Activated CD8-positive, alpha-beta T cell treated with anti-CD3 and anti-CD28 coated beads for 36 hours (primary cell): Measurements from ENCODE around the gene CSNK2A1. TPM values are rescaled to one million over a fixed set of nuclear protein-coding genes. Genes with fewer than 3 reads are reported as not detected.

Source experiments
- ATAC-seq: fragments of 200-7000 bp; cut with Tn5 transposase; one replicate; pipeline ENCODE4 v1.10.0; 2021; ENCODE audit warnings: mild to moderate bottlenecking, moderate library complexity
- CTCF ChIA-PET: fragments of 350-600 bp; sonication (Branson Sonifier 250); formaldehyde crosslinking; loops from one replicate; lab custom pipeline; 2021; ENCODE audit warnings: antibody characterized with exemption; lab: Charles Lee
- POLR2A ChIA-PET: fragments of 350-600 bp; sonication (Branson Sonifier 250); formaldehyde crosslinking; loops from one replicate; lab custom pipeline; 2021; ENCODE audit warnings: antibody characterized with exemption; lab: Charles Lee
- DNase-seq: peaks from one replicate; pipeline ENCODE4 v3.0.0-alpha.2; 2020
- H3K27ac Mint-ChIP-seq: one replicate; pipeline ENCODE4 v1.8.0; 2021; ENCODE audit warnings: mild to moderate bottlenecking, mixed read lengths
- H3K27me3 Mint-ChIP-seq: one replicate; pipeline ENCODE4 v1.8.0; 2021; ENCODE audit warnings: mixed read lengths
- H3K36me3 Mint-ChIP-seq: one replicate; pipeline ENCODE4 v1.8.0; 2021; ENCODE audit warnings: low read depth, mixed read lengths
- H3K4me1 Mint-ChIP-seq: one replicate; pipeline ENCODE4 v1.8.0; 2021; ENCODE audit warnings: low read depth, mixed read lengths
- H3K4me3 Mint-ChIP-seq: one replicate; pipeline ENCODE4 v1.8.0; 2021; ENCODE audit warnings: mild to moderate bottlenecking, moderate library complexity, mixed read lengths
- H3K9me3 Mint-ChIP-seq: one replicate; pipeline ENCODE4 v1.8.0; 2021; ENCODE audit warnings: mixed read lengths
- intact Hi-C: fragments of 100-400 bp; cut with micrococcal nuclease; formaldehyde crosslinking; loops from one replicate; pipeline ENCODE4 v1.10.0; 2022
- total RNA-seq, 2 experiments: library from RNA; stranded (reverse); gene quantifications; one replicate each; pipeline ENCODE4 v1.2.3, GENCODE V29; 2021
- TF ChIP-seq, protein P1 (sequence below): fragments of 200-600 bp; IDR thresholded peaks from one replicate; pipeline ENCODE4 v1.8.0; 2022; ENCODE audit warnings: antibody characterized with exemption, mild to moderate bottlenecking

CSNK2A1 gene
- total RNA-seq, 2 experiments from 2014 or later: 169 to 174 TPM

DNA sequence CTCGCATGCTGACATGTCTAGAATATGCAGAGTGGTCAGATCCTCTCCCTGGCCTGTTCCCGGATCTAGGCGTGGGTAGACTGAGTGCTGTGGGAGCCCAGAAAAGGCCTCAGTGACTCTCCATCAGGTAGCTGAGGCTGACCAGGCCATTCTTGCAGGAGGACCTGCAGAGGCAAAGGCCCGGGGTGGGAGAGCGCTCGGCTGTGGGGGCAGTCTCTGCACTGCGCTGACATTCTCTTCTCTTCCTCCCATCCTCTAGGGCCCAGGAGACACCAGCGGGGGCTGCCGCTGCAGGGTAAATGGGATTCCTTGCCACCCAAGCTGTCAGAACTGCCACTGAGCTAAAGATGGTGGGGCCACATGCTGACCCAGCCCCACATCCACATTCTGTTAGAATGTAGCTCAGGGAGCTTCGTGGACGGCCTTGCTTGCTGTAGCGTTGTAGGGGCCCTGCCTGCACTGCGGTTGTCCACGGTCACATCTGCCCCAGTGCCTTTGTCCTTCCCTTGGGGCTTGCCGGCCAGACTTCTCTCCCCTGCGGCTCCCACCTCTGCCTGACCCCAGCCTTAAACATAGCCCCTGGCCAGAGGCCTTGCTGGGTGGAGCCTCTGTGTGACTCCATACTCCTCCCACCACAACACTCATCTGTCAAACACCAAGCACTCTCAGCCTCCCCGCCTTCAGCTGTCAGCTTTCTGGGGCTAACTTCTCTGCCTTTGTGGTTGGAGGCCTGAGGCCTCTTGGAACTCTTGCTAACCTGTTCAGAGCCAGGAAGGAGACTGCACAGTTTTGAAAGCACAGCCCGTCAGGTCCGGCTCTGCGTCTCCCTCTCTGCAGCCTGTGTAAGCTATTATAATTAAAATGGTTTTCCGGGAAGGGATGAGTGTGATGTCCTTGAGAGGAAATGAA, 113.2 kb downstream of the CSNK2A1 start:
- H3K27ac Mint-ChIP-seq: peak overlapping the region; percentile 42
- intact Hi-C loops: no loop called here
- peaks cover 62% of the 10 kb centered on the region for H3K4me1 Mint-ChIP-seq

DNA sequence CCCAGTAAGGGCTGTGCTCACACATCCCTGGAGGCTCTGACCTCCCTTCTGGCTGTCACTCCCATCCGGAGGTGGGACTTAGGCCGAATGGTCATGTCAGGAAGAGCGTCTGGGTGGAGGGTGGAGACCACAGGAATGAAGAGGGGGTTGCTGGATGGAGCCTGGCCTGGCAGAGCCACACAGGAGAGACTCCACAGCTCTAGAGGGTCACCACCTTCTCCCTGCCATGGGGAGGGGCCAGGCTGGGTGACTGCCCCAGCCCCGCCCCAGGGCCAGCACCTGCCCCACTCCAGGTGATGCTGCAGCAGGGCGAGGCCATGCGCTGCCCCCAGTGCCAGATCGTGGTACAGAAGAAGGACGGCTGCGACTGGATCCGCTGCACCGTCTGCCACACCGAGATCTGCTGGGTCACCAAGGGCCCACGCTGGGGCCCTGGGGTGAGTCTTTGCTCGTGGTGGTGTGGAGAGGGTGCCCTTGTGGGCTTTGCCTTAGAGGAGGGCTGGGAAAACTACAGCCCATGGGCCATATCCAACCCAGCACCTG, 114.9 kb downstream of the CSNK2A1 start:
- Mint-ChIP-seq H3K36me3 (peaks cover 67% of the 10 kb centered on the region), H3K4me3 (no peak overlapping the region), H3K4me1 (peaks cover 49% of the 10 kb centered on the region), H3K27ac (no peak overlapping the region), H3K9me3 (no peaks in the 10 kb centered on the region), H3K27me3 (no peaks in the 10 kb centered on the region)
- TF ChIP-seq, protein P1, sequence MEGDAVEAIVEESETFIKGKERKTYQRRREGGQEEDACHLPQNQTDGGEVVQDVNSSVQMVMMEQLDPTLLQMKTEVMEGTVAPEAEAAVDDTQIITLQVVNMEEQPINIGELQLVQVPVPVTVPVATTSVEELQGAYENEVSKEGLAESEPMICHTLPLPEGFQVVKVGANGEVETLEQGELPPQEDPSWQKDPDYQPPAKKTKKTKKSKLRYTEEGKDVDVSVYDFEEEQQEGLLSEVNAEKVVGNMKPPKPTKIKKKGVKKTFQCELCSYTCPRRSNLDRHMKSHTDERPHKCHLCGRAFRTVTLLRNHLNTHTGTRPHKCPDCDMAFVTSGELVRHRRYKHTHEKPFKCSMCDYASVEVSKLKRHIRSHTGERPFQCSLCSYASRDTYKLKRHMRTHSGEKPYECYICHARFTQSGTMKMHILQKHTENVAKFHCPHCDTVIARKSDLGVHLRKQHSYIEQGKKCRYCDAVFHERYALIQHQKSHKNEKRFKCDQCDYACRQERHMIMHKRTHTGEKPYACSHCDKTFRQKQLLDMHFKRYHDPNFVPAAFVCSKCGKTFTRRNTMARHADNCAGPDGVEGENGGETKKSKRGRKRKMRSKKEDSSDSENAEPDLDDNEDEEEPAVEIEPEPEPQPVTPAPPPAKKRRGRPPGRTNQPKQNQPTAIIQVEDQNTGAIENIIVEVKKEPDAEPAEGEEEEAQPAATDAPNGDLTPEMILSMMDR: no peak
- DNase-seq: no peak
- no peak for ATAC-seq
- intact Hi-C loops: no loop called here
- CTCF ChIA-PET: interaction anchor here (2.1 kb wide), 1 partner anchor 12 kb away, joined by 4 read pairs; no protein-coding TSS in a partner anchor
- POLR2A ChIA-PET: interaction anchor here (1.5 to 1.7 kb wide), 2 partner anchors 10 to 21 kb away, joined by 5 to 8 read pairs; no protein-coding TSS in a partner anchor

More for the DNA sequence above, 113.2 kb downstream of the CSNK2A1 start:
- no peaks in the 10 kb centered on the region for H3K9me3 Mint-ChIP-seq
- POLR2A ChIA-PET: interaction anchor here (1.0 kb wide), 1 partner anchor 9 kb away, joined by 3 read pairs; no protein-coding TSS in a partner anchor
- TF ChIP-seq, protein P1: no peak
- CTCF ChIA-PET: interaction anchor here (1.2 to 2.7 kb wide), 3 partner anchors 20 to 164 kb away, joined by 3 to 15 read pairs (median 3); no protein-coding TSS in a partner anchor
- no peak overlapping the region for H3K4me3 Mint-ChIP-seq
- no peak for DNase-seq
- H3K36me3 Mint-ChIP-seq: peaks cover 66% of the 10 kb centered on the region
- no peaks in the 10 kb centered on the region for H3K27me3 Mint-ChIP-seq
- no peak for ATAC-seq

DNA sequence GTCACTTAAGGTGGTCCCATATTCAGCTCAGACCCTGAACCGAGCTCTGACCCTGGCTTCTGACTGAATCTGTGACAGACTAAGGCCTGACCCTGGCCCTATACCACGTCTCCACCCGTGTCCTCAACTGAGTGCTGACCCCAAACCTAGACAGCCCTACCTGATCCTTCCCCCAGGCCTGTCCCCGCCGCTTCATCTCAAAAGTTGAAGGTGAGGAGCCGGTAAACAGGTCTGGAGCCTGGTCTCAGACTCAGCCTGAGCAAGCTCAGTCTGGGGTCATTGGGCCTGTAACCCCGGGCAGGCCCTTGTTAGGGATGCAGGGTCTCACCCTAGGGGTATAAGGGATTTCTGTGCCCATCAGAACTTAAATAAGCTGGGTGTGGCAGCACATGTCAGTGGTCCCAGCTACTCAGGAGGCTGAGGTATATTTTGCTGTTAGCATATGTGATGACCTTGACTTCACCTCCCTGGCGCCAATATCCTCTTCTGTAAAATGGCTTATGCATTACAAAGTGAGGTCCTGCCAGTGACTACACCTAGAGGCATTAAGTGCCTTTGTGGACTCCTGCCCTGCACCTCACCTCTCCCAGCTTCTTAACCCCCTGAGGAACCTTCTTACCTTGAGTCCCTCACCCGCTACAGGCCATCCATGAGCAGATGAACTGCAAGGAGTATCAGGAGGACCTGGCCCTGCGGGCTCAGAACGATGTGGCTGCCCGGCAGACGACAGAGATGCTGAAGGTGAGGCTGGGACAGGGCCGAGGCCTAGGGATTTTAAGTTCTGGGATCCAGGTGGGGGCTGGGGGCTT, 115.5 kb downstream of the CSNK2A1 start:
- no peak overlapping the region for H3K4me3 Mint-ChIP-seq
- no peak overlapping the region for H3K27ac Mint-ChIP-seq
- H3K4me1 Mint-ChIP-seq: peaks cover 42% of the 10 kb centered on the region
- no peaks in the 10 kb centered on the region for H3K9me3 Mint-ChIP-seq
- H3K36me3 Mint-ChIP-seq: peaks cover 62% of the 10 kb centered on the region
- ATAC-seq (no peak), DNase-seq (no peak)
- ChIA-PET CTCF (interaction anchor here (0.6 to 2.1 kb wide), 3 partner anchors 10 to 110 kb away, joined by 3 to 5 read pairs (median 4); no protein-coding TSS in a partner anchor), POLR2A (interaction anchor here (0.9 to 1.7 kb wide), 4 partner anchors 10 to 26 kb away, joined by 3 to 8 read pairs (median 4); no protein-coding TSS in a partner anchor)
- TF ChIP-seq, protein P1: no peak
- intact Hi-C loops: no loop called here
- H3K27me3 Mint-ChIP-seq: no peaks in the 10 kb centered on the region

DNA sequence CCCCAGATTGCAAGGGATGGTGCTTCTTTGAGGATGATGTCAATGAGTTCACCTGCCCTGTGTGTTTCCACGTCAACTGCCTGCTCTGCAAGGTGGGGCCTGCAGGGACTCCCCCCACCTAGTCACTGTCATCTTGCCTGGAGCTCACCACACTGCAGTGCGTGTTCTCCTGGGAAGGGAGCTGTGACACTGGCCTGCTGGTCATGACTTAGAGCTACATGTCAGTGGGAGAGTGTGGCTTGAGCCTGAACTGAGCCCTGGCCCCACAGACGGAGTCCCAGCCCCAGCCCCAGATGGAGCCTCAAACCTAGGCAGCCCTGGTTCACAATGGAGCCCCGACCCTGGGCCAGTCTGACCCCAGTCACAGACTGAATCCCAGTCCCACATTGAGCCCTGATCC, 116.2 kb downstream of the CSNK2A1 start:
- Mint-ChIP-seq H3K27me3 (no peaks in the 10 kb centered on the region), H3K4me1 (peaks cover 36% of the 10 kb centered on the region), H3K36me3 (peaks cover 60% of the 10 kb centered on the region), H3K4me3 (no peak overlapping the region), H3K9me3 (no peaks in the 10 kb centered on the region), H3K27ac (peak overlapping the region; percentile 42)
- ChIA-PET CTCF (interaction anchor here (0.6 to 2.1 kb wide), 3 partner anchors 11 to 110 kb away, joined by 3 to 5 read pairs (median 4); no protein-coding TSS in a partner anchor), POLR2A (interaction anchor here (0.9 to 1.7 kb wide), 4 partner anchors 11 to 25 kb away, joined by 3 to 8 read pairs (median 4); no protein-coding TSS in a partner anchor)
- ATAC-seq (peak; percentile 31), DNase-seq (no peak)
- TF ChIP-seq, protein P1: no peak
- intact Hi-C loops: no loop called here
